ENCODE results near the gene GLP2R.
"Not testable (repeated sequence)": the region's sequence is repeated elsewhere in the genome, so short reads cannot be mapped to it uniquely, and the experiment has no call there.

The GLP2R gene, protein sequence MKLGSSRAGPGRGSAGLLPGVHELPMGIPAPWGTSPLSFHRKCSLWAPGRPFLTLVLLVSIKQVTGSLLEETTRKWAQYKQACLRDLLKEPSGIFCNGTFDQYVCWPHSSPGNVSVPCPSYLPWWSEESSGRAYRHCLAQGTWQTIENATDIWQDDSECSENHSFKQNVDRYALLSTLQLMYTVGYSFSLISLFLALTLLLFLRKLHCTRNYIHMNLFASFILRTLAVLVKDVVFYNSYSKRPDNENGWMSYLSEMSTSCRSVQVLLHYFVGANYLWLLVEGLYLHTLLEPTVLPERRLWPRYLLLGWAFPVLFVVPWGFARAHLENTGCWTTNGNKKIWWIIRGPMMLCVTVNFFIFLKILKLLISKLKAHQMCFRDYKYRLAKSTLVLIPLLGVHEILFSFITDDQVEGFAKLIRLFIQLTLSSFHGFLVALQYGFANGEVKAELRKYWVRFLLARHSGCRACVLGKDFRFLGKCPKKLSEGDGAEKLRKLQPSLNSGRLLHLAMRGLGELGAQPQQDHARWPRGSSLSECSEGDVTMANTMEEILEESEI

GRCh38 chr17:9825641-9826150 lies at the start of gene GLP2R:
GLP2R (plus strand) TSS chr17:9825924; CDS start chr17:9826064, 140 bp downstream.
- DNase-seq, result no peak

DNA sequence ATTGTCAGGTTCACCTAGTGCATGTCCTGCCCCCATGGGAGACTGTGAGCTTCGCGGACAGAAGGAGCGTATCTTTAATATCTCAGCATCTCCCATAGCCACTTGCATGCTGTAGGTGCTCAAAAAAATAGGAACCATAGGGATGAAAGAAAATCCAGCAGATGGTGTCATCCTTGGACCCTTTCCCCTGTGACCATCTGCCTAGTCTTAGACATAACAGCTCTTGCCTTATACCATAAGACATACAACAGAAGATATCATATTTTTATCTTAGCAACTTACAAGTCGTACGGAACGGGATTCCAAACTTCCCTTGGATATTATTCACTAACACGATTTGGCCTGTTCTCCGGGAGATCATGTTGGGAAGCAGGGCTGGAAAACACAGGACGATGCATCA lies 48.8 kb upstream of the GLP2R start:
- no peak for DNase-seq

GRCh38 chr17:9780552-9780951 lies 45.2 kb upstream of the GLP2R start:
- DNase-seq, result no peak

DNA sequence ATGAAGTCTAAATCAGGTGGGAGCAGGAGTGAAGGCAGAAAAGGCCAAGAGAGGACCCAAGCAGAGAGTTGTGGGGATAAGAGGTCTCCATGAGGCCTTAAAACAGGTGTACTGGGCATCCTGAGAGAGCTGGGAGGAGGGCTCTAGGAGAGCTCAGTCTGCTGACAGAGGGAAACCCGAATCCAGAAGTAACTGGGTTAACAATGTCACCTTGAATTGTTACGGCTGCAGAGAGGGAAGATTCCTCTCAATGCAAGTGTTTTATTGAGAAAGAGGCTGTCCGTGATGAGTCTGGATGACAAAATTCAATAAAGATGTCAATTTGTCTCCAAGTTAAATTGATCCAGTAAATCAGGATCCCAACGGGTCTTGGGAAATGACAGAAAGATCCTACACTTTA lies 42.7 kb upstream of the GLP2R start:
- DNase-seq, result no peak

GRCh38 chr17:9783465-9783864 lies 42.3 kb upstream of the GLP2R start:
- DNase-seq, result not testable (repeated sequence)

- no peak for DNase-seq
Observed at GRCh38 chr17:9784544-9784943, 41.2 kb upstream of the GLP2R start.

DNA sequence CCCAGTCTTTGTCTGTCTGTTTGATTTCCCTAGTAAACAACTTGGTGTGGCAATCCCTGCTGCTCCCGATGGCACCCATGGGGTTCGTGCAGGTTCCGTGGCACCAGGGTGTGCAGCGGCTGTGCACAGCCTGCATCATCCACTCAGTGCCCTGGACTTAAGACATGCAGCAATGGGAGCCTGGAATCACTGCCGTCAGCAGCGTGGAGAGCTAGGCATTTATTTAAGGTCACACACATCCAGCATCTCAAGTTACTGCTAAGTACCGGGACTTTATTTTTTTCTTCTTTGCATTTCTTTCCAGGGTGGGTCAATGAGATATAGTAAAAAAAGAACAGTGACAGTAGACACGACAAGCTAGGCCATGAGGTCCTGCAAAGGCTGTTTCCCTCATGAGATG lies 37.1 kb upstream of the GLP2R start:
- DNase-seq, result no peak

- DNase-seq, result no peak
Observed at GRCh38 chr17:9790316-9790715, 35.4 kb upstream of the GLP2R start.

GRCh38 chr17:9790889-9791876 lies 34.5 kb upstream of the GLP2R start, which contains the start of gene DHRS7C:
DHRS7C (minus strand) TSS chr17:9791592; CDS start chr17:9791284, 308 bp downstream.
- DNase-seq, result no peak

- DNase-seq, result no peak
Observed at GRCh38 chr17:9792181-9792840, 33.4 kb upstream of the GLP2R start.

- DNase-seq, result no peak
Observed at GRCh38 chr17:9798008-9798407, 27.7 kb upstream of the GLP2R start.

DNA sequence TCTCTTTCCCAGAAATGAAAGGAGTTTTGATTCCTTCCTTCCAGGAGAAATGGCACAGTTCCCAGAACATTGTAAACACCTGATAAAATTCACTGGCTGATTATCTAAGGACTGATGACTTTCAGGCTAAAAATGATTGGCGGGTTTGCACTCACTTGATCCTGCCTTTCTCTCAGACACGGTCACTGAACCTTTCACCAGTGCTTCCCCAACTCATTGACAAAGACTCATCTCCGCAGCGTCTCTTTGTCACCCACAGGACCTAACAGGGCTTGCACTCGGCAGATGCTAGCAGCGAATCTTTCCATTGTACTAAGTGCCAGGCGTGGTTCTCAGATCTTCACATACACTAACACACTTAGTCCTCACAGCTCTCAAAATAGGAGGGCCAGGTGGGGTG lies 27.0 kb upstream of the GLP2R start:
- DNase-seq, result no peak

DNA sequence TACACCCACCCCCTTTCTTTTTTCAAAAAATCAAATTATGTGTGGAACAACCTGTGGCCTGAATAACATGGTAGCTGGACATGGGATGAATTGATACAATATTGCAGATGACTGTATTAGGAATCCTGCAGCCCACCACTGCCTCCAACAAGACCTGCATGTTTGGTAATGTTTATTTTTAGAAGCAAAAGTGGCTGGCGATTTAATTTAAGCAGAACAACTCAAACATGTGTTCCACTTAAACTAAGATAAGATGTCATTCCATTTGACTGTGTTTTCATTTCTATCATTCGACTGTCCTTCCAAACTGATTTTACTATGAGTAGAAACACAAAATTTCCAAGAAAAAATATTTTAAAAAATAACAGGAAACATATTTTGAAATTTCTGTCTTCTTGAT lies 24.2 kb upstream of the GLP2R start:
- no peak for DNase-seq

DNA sequence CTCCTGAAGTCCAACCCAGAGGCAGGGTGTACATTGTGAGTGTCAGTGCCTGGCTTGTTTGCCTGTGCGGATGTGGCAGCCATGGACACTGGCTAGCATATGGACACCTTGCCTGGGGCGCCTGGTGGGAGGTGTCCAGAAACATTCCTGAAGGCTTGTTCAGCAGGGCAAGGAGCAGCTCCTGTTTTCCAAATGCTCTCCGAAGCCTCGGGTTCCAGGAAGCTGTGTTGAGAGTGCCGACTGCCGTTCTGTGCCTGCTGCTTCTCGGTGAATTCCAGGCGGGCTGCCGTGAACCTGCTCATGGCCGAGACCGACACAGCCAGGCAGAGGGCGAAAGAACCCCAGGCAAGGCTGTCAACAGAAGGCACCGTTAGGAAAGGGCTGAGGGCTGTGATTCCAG lies 23.4 kb upstream of the GLP2R start:
- DNase-seq, result no peak

DNA sequence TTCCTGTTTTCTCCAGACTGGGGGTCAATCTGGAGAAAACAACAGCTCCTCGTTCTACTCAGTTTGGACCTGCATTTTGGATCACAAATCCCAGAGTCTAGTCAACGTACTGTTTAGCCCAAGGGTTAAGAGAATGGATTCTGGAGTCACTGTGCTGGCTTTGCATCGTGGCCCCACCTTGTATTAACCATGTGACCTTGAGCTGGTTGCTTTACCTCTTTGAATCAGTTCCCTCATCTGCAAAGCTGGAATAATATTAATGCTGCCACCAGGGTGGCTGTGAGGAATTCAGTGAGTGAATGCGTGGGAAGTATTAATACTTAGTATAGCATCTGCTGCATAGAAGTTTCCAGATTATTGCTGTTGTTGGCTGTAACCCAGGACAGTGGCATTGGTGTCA lies 23.0 kb upstream of the GLP2R start:
- no peak for DNase-seq

- DNase-seq, result no peak
Observed at GRCh38 chr17:9805769-9806168, 20.0 kb upstream of the GLP2R start.

DNA sequence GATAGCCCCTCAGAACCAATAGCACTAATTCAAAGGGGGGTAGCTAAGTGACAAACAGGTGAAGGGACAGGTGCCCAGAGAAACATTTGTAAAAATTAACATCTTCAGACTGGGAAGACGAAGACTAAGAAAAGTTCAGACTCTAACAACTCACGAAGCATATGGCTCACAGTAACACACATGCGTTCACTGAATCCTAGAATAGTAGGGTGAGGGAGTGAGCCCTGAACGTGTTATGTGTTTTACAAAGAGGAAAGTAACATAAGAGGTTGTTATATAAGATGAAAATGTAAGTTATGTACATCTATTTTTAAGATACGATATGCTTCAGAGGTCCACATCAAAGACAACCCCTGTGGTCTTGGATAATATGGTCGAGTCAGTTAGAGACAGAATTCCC lies 19.0 kb upstream of the GLP2R start:
- DNase-seq, result no peak

- DNase-seq, result no peak
Observed at GRCh38 chr17:9809409-9809808, 16.3 kb upstream of the GLP2R start.

- no peak for DNase-seq
Observed at GRCh38 chr17:9810100-9810949, 15.4 kb upstream of the GLP2R start.

DNA sequence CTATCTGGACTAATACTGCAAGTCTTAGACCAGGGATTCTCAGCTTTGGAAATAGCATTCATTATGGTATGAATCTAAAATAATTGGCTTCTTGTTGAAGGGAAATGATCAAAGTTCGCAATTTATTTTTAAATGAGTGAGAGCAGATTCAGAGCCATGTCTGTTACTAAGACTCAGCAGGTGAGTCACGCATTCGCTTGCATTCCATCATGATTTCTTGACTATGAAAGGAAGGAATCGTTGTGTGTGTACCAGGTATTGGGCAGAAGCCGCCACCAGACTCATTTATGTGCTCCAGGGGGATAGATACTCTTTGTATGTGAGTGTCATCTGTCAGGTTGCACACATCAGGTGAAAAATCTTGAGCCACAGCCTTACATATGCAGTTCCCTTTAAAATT lies 14.6 kb upstream of the GLP2R start:
- no peak for DNase-seq

- DNase-seq, result no peak
Observed at GRCh38 chr17:9811537-9811936, 14.2 kb upstream of the GLP2R start.

GRCh38 chr17:9813166-9813565 lies 12.6 kb upstream of the GLP2R start:
- DNase-seq, result no peak

All from CD4-positive, alpha-beta T cell treated with Interleukin-10 for 1 hour (primary cell).